Tibial artery (tissue), 4 donors: ENCODE measurements around the gene SFMBT2.

Experiments used
- DNase-seq, 2 donors: peaks; one replicate each; pipeline ENCODE4 v3.0.0-alpha.2; 2019
- H3K27ac ChIP-seq, 2 donors: fragments of 200-600 bp; sonication (generic) in 1 of 2; 1 replicate in 1 of 2; 2 replicates in 1 of 2; pipeline ENCODE4 v1.5.1; 2018 to 2019; ENCODE audit warnings: mild to moderate bottlenecking in 1 of 2
- H3K27me3 ChIP-seq, 2 donors: fragments of 200-600 bp; sonication (generic) in 1 of 2; one replicate each; pipeline versions ENCODE4 v1.5.1 to v1.6.0; 2016 to 2019
- H3K36me3 ChIP-seq, 3 donors: fragments of 200-600 bp; sonication (generic) in 2 of 3; one replicate each; pipeline ENCODE4 v1.5.1; 2016 to 2019; ENCODE audit warnings: mild to moderate bottlenecking in 2 of 3
- H3K4me1 ChIP-seq, 4 donors: fragments of 200-600 bp; sonication (generic) in 2 of 4; 1 replicate in 3 of 4; 2 replicates in 1 of 4; pipeline ENCODE4 v1.5.1; 2016 to 2019
- H3K4me3 ChIP-seq, 2 donors: fragments of 200-600 bp; sonication (generic) in 1 of 2; 1 replicate in 1 of 2; 2 replicates in 1 of 2; pipeline ENCODE4 v1.5.1; 2018 to 2019; ENCODE audit warnings: mild to moderate bottlenecking in 2 of 2
- H3K9me3 ChIP-seq, 3 donors: fragments of 200-600 bp; sonication (generic) in 1 of 3; one replicate each; pipeline ENCODE4 v1.5.1; 2016 to 2019
- intact Hi-C: fragments of 100-400 bp; cut with DNase I; formaldehyde crosslinking; loops from one replicate; pipeline ENCODE4 v1.15.0; 2023; ENCODE audit warnings: low total_unique reads
- TF ChIP-seq, protein P1 (sequence below), 2 experiments: fragments of 200-600 bp in 1 of 2; fragments of 450-650 bp in 1 of 2; IDR thresholded peaks; one replicate each; pipeline ENCODE4 v1.5.1; 2017 to 2019; ENCODE audit warnings: antibody characterized with exemption in 2 of 2, mild to moderate bottlenecking in 1 of 2, moderate library complexity in 1 of 2

SFMBT2 gene

DNA sequence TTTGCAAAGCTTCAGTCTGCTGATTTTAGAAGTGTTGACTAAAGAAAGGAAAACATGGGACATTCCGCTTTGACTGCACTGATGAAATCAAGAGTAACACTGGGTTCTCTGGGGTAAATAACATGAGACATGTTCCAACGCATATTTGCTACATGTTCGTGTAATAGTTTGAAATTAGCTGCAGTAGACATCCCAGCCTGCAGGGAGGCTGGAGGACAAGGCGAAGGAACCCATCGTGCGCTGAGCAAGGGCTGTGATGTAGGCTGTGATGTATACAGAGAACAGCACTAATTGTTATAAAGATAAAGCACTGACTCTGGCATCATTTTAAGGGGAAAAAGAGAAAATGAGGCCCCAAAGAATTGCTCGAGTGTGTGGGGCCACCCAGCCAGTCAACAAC, 40.3 kb downstream of the SFMBT2 start:
- no peaks in the 10 kb centered on the region for H3K27me3 ChIP-seq
- H3K4me3 ChIP-seq, result no peak overlapping the region
- no peaks in the 10 kb centered on the region for H3K9me3 ChIP-seq
- TF ChIP-seq, protein P1, sequence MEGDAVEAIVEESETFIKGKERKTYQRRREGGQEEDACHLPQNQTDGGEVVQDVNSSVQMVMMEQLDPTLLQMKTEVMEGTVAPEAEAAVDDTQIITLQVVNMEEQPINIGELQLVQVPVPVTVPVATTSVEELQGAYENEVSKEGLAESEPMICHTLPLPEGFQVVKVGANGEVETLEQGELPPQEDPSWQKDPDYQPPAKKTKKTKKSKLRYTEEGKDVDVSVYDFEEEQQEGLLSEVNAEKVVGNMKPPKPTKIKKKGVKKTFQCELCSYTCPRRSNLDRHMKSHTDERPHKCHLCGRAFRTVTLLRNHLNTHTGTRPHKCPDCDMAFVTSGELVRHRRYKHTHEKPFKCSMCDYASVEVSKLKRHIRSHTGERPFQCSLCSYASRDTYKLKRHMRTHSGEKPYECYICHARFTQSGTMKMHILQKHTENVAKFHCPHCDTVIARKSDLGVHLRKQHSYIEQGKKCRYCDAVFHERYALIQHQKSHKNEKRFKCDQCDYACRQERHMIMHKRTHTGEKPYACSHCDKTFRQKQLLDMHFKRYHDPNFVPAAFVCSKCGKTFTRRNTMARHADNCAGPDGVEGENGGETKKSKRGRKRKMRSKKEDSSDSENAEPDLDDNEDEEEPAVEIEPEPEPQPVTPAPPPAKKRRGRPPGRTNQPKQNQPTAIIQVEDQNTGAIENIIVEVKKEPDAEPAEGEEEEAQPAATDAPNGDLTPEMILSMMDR (IDR thresholded peaks at IDR 0.05), result no peak
- intact Hi-C loops, result no loop called here
- DNase-seq, result no peak
- H3K27ac ChIP-seq, result no peak overlapping the region
- no peaks in the 10 kb centered on the region for H3K4me1 ChIP-seq
- peaks cover 0 to 25% (median 19%) of the 10 kb centered on the region in 3 donors for H3K36me3 ChIP-seq

DNA sequence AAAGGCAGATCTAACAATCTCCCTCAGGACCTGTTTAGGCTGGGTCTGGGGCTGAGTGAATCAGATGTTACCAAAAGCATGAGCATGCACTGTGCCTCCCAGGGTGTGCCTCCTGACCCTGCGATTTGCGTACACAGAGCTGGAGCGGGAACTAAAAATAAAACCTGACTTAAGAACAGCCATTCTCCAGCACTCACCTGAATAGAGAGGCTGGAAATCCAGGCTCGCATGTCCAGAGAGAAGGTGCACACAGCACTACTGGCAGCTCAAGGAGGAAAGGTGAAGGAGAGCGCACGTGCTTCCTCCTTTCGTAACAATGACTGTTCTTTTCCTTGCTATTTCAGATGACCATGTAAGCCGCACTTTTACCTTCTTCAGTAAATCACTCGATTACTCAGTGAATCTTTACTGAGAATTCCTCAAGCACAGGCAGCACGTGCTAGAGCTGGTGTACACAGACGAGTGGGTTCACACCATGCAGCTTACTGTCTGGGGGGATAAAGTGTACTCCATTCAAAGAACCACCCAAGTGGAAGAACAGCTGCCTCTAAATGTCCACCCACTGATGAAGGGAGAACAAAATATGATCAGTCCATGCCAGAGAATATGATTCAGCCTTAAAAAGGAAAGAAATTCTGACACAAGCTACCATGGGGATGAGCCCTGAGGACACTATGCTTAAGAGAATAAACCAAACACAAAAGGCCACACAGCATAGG, 45.6 kb downstream of the SFMBT2 start:
- TF ChIP-seq, protein P1 (IDR thresholded peaks at IDR 0.05), result no peak

DNA sequence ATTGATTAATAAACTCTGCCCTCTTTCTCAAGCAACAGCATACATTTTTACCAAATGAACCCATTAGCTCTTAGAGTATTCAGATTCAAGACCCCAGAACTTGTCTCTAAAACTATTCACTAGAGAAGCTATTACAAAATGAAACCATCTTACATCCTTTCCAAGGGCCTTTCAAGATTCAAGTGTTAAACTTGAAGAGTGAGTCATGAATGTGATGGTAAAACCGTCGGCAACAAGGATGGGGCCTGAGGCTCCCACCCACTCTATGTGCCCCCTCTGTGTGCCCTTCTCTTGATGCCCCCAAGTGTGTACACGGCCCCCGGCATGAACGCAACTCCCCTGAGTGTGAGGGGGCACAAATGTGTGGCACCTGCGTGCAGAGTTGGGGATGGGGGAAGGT, 46.4 kb downstream of the SFMBT2 start:
- Histone ChIP-seq H3K36me3 (peaks cover 0 to 26% (median 16%) of the 10 kb centered on the region in 3 donors), H3K4me3 (no peak overlapping the region), H3K9me3 (peaks cover 0 to 3% (median 0%) of the 10 kb centered on the region in 3 donors), H3K27me3 (no peaks in the 10 kb centered on the region), H3K27ac (no peak overlapping the region), H3K4me1 (no peaks in the 10 kb centered on the region)
- DNase-seq, result no peak
- intact Hi-C loops, result no loop called here
- TF ChIP-seq, protein P1 (IDR thresholded peaks at IDR 0.05), result no peak

More for the DNA sequence above, 45.6 kb downstream of the SFMBT2 start:
- no peak overlapping the region for H3K4me3 ChIP-seq
- intact Hi-C loops, result no loop called here
- peaks cover 0 to 33% (median 21%) of the 10 kb centered on the region in 3 donors for H3K36me3 ChIP-seq
- H3K9me3 ChIP-seq, result peaks cover 0 to 3% (median 0%) of the 10 kb centered on the region in 3 donors
- DNase-seq, result no peak
- H3K27ac ChIP-seq, result no peak overlapping the region
- H3K4me1 ChIP-seq, result no peaks in the 10 kb centered on the region
- H3K27me3 ChIP-seq, result no peaks in the 10 kb centered on the region

DNA sequence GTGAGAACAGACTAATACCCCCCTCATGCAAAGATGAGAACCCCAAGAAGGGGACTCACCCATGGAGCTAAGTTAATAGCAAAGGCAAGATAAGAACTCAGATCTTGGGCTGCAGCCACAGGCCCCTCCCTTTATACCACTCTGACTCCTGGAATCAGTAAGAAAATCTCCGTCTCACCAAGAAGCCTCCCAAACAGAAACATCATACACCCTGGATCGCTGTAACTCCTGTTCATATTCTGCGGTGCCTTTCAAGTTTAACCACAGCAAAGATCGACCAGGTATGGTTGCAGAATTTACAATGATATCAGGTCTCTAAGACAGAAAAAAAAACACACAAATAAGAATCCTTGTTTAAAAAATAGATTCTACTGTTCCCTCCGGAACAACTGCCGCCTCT, 47.1 kb downstream of the SFMBT2 start:
- Histone ChIP-seq H3K36me3 (peaks cover 0 to 26% (median 16%) of the 10 kb centered on the region in 3 donors), H3K27ac (no peak overlapping the region), H3K4me1 (no peaks in the 10 kb centered on the region), H3K9me3 (peaks cover 0 to 3% (median 0%) of the 10 kb centered on the region in 3 donors), H3K27me3 (no peaks in the 10 kb centered on the region), H3K4me3 (no peak overlapping the region)
- no peak for DNase-seq
- TF ChIP-seq, protein P1 (IDR thresholded peaks at IDR 0.05), result no peak
- intact Hi-C loops, result no loop called here

DNA sequence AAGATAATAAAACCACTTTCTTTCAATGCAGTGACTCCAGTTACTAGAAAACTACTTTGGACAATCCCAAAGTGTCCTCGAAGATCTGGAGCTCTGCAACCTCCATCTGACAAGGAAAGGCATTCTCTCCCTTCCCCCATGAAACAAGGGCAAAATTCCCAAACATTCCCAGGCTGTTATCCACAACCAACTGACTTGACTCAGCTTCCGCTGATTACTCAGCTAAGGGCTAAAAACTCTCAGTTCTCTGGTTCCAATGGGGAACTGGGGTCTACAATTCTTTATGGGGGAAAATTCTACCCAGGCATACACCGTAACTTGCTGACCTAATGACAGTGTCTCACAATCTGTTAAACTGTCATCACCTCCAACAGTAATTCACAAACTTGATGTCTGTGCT, 48.4 kb downstream of the SFMBT2 start:
- TF ChIP-seq, protein P1 (IDR thresholded peaks at IDR 0.05), result no peak
- intact Hi-C loops, result no loop called here
- no peaks in the 10 kb centered on the region for H3K4me1 ChIP-seq
- H3K4me3 ChIP-seq, result no peak overlapping the region
- H3K27me3 ChIP-seq, result no peaks in the 10 kb centered on the region
- no peak overlapping the region for H3K27ac ChIP-seq
- no peak for DNase-seq
- H3K36me3 ChIP-seq, result peaks cover 0 to 23% (median 10%) of the 10 kb centered on the region in 3 donors
- H3K9me3 ChIP-seq, result peaks cover 0 to 3% (median 0%) of the 10 kb centered on the region in 3 donors
